HEK293 (cell line): ENCODE measurements around the gene TMEM120A.

Experiments
- CTCF ChIA-PET: fragments of 350-600 bp; formaldehyde crosslinking; extraction: SDS; loops from one replicate; lab custom pipeline; 2021; ENCODE audit warnings: antibody characterized with exemption; lab: Yijun Ruan, JAX
- POLR2A ChIA-PET: fragments of 300-600 bp; formaldehyde crosslinking; extraction: SDS; loops from one replicate; lab custom pipeline; 2020; ENCODE audit warnings: antibody characterized with exemption, inconsistent platforms; lab: Yijun Ruan, JAX
- H3K27ac ChIP-seq: fragments of 200-500 bp; sonication (Bioruptor generic); 2 replicates; pipeline ENCODE4 v1.5.1; 2014; ENCODE audit warnings: low read depth, low read length, control low read depth, inconsistent platforms; ENCODE audit errors: extremely low read depth
- H3K36me3 ChIP-seq, 2 experiments: fragments of 200-500 bp in 1 of 2; sonication (Bioruptor generic) in 1 of 2; 1 replicate in 1 of 2; 2 replicates in 1 of 2; pipeline ENCODE4 v1.5.1; 2014 to 2017; ENCODE audit warnings: inconsistent platforms in 2 of 2, low read length in 2 of 2; ENCODE audit not compliant: control insufficient read depth in 2 of 2, insufficient read depth in 1 of 2
- H3K4me1 ChIP-seq: fragments of 200-500 bp; sonication (Bioruptor generic); 2 replicates; pipeline ENCODE4 v1.5.1; 2014; ENCODE audit warnings: mild to moderate bottlenecking, low read length, inconsistent platforms; ENCODE audit not compliant: control insufficient read depth, insufficient read depth
- H3K4me3 ChIP-seq: 2 replicates; pipeline ENCODE4 v1.5.1; 2011; ENCODE audit warnings: low read depth, mild to moderate bottlenecking, control low read depth, low read length, moderate library complexity
- H3K9me3 ChIP-seq: fragments of 200-500 bp; sonication (Bioruptor generic); 2 replicates; pipeline ENCODE4 v1.5.1; 2014; ENCODE audit warnings: low read depth, low read length, inconsistent platforms; ENCODE audit not compliant: control insufficient read depth, insufficient read depth
- HOXD13 ChIP-seq: sonication (generic); formaldehyde crosslinking; IDR thresholded peaks from 2 replicates; pipeline ENCODE4 v1.8.0; 2022; ENCODE audit warnings: missing genetic modification reagents, borderline replicate concordance
- MZF1 ChIP-seq: fragments of 450-650 bp; formaldehyde crosslinking; IDR thresholded peaks from 2 replicates; pipeline ENCODE4 v1.5.1; 2017; ENCODE audit warnings: missing biosample characterization, missing genetic modification characterization, borderline replicate concordance
- RBAK ChIP-seq: fragments of 450-650 bp; formaldehyde crosslinking; IDR thresholded peaks from 2 replicates; pipeline ENCODE4 v1.5.1; 2016; ENCODE audit warnings: missing biosample characterization, missing genetic modification characterization
- SCRT2 ChIP-seq: fragments of 450-650 bp; formaldehyde crosslinking; IDR thresholded peaks from 2 replicates; pipeline ENCODE4 v1.5.1; 2016; ENCODE audit warnings: missing biosample characterization, missing genetic modification characterization
- YY1 ChIP-seq: fragments of 450-650 bp; formaldehyde crosslinking; IDR thresholded peaks from 2 replicates; pipeline ENCODE4 v1.5.1; 2018; ENCODE audit warnings: missing biosample characterization, missing genetic modification characterization
- ZBTB1 ChIP-seq: fragments of 450-650 bp; formaldehyde crosslinking; IDR thresholded peaks from 2 replicates; pipeline ENCODE4 v1.5.1; 2016; ENCODE audit warnings: missing biosample characterization, missing genetic modification characterization
- ZBTB20 ChIP-seq: fragments of 450-650 bp; formaldehyde crosslinking; IDR thresholded peaks from 2 replicates; pipeline ENCODE4 v1.5.1; 2016; ENCODE audit warnings: missing biosample characterization, missing genetic modification characterization
- ZNF302 ChIP-seq: fragments of 450-650 bp; formaldehyde crosslinking; IDR thresholded peaks from 2 replicates; pipeline ENCODE4 v1.5.1; 2016; ENCODE audit warnings: missing biosample characterization, missing genetic modification characterization, low read depth
- ZNF549 ChIP-seq: fragments of 450-650 bp; IDR thresholded peaks from 2 replicates; pipeline ENCODE4 v1.5.1; 2018; ENCODE audit warnings: missing biosample characterization, missing genetic modification characterization, mild to moderate bottlenecking, inconsistent platforms, moderate library complexity
- ZNF560 ChIP-seq: fragments of 450-650 bp; formaldehyde crosslinking; IDR thresholded peaks from 2 replicates; pipeline ENCODE4 v1.5.1; 2017; ENCODE audit warnings: missing biosample characterization, missing genetic modification characterization, borderline replicate concordance
- ZNF776 ChIP-seq: fragments of 450-650 bp; formaldehyde crosslinking; IDR thresholded peaks from 2 replicates; pipeline ENCODE4 v1.5.0; 2017; ENCODE audit warnings: missing biosample characterization, missing genetic modification characterization, borderline replicate concordance
- ZNF777 ChIP-seq: fragments of 450-650 bp; formaldehyde crosslinking; IDR thresholded peaks from 2 replicates; pipeline ENCODE4 v1.5.1; 2017; ENCODE audit warnings: missing biosample characterization, missing genetic modification characterization, borderline replicate concordance
- ZSCAN16 ChIP-seq: fragments of 450-650 bp; formaldehyde crosslinking; IDR thresholded peaks from 2 replicates; pipeline ENCODE4 v1.5.1; 2016; ENCODE audit warnings: missing biosample characterization, missing genetic modification characterization
- TF ChIP-seq, protein P1 (sequence below): fragments of 450-650 bp; formaldehyde crosslinking; IDR thresholded peaks from 2 replicates; pipeline ENCODE4 v1.5.1; 2016; ENCODE audit warnings: missing biosample characterization, missing genetic modification characterization
- TF ChIP-seq, protein P2 (sequence below): fragments of 450-650 bp; formaldehyde crosslinking; IDR thresholded peaks from 2 replicates; pipeline ENCODE4 v1.5.1; 2016; ENCODE audit warnings: missing biosample characterization, missing genetic modification characterization
- TF ChIP-seq, protein P3 (sequence below): fragments of 450-650 bp; formaldehyde crosslinking; IDR thresholded peaks from 2 replicates; pipeline ENCODE4 v1.5.1; 2016; ENCODE audit warnings: missing biosample characterization, missing genetic modification characterization
- TF ChIP-seq, protein P4 (sequence below): fragments of 450-650 bp; formaldehyde crosslinking; IDR thresholded peaks from 2 replicates; pipeline ENCODE4 v1.5.1; 2016; ENCODE audit warnings: missing biosample characterization, missing genetic modification characterization, borderline replicate concordance

The TMEM120A gene

DNA sequence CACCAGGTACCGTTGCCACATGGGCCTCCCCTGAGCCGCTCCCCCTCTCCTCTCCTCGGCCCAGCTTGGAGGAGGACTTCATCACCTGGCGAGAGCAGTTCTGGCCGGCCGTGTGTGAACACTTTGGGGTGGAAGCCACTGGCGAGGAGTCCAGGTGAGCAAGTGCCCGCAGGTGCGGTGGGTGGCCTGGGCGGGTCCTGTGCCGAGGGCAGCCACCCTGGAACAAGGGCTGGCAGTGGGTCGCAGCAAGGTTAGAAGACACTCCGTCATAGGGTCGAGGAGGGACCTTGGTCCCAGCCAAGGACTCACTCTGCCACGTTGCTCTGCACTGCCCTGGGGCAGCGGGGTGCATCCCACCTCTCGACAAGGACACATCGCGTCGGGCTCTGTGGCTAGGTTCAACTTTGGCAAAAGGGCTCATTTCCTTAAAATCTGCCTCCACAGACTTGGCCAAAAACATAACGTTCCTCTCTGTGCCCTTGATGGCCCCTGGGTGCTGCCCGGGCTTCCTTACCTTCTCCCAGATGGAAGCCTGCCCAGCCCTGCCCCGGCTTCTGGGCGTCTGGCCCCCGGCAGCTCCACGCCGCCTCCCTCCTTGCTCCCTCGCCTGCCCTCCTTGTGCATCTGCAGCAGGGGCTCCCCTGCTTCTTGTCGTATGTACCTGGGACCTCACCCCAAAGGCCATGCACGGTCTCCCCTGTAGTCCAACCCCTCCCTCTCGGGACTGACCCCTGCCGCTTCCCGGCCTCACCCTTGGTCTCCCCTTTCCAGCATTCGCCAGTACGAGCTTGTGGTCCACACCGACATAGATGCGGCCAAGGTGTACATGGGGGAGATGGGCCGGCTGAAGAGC is 12.7 kb downstream of the TMEM120A start:
- TF ChIP-seq HOXD13 (CRISPR knock-in tag) (no peak), SCRT2 (tag by site-specific recombination) (no peak), ZNF302 (tag by site-specific recombination) (no peak), ZNF560 (no peak), ZNF776 (no peak)
- TF ChIP-seq, protein P1, sequence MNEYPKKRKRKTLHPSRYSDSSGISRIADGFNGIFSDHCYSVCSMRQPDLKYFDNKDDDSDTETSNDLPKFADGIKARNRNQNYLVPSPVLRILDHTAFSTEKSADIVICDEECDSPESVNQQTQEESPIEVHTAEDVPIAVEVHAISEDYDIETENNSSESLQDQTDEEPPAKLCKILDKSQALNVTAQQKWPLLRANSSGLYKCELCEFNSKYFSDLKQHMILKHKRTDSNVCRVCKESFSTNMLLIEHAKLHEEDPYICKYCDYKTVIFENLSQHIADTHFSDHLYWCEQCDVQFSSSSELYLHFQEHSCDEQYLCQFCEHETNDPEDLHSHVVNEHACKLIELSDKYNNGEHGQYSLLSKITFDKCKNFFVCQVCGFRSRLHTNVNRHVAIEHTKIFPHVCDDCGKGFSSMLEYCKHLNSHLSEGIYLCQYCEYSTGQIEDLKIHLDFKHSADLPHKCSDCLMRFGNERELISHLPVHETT (tag by site-specific recombination) = no peak
- POLR2A ChIA-PET = interaction anchor here (0.5 kb wide), 1 partner anchor 470 kb away, joined by 3 read pairs; no protein-coding TSS in a partner anchor
- CTCF ChIA-PET = no interaction called here

DNA sequence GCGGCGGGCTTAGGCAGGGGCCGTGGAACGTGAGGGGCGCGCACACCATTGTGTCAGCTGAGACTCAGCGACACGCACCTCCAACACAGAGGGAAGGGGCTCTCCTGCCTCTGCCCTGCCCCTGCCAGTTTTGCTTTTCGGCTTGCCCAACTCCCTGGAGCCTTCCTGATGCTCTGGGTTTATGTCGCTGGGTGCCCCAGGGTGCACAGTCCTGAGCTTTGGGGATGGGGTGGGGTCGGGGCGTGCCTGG is 13.3 kb downstream of the TMEM120A start:
- H3K36me3 ChIP-seq = peaks cover 0 to 40% of the 10 kb centered on the region in 2 experiments; a peak in 2 of 3 replicates
- ChIA-PET POLR2A (no interaction called here), CTCF (no interaction called here)

More for the DNA sequence above, 12.7 kb downstream of the TMEM120A start:
- Histone ChIP-seq H3K4me3 (no peak overlapping the region), H3K9me3 (no peaks in the 10 kb centered on the region), H3K4me1 (no peaks in the 10 kb centered on the region), H3K36me3 (peaks cover 0 to 45% of the 10 kb centered on the region in 2 experiments; a peak in 2 of 3 replicates), H3K27ac (no peak overlapping the region)

DNA sequence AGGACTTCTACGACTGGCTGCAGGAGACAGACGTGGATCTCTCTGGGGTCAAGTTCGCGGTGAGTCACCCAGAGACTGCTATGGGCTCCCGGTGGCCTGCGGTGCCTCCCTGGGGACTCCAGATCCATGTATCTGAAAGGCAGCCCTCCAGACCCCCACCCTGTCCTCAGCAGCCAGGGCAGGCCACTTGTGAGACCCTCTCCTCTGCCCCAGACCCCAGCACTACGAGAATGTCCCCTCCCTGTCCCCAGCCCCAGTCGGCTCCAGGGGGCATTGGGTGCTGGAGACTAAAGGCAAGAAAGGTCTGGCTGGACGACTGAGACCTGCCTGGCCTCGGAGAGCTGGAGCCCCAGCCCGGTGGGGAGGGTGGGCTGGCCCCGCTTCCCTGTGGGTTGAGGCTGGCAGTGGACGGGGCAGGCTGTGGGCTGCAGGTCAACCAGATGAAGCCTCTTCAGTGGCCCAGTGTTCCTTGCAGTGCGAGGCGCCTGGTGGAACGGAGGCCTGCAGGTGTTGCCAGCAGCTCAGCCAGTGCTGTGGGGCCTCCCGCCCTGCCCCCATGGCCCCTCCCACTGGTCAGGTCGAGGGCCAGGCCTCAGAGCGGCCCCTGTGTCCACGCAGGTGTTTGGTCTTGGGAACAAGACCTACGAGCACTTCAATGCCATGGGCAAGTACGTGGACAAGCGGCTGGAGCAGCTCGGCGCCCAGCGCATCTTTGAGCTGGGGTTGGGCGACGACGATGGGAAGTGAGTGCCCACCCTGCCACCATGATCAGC is 13.8 kb downstream of the TMEM120A start:
- H3K4me3 ChIP-seq = no peak overlapping the region
- H3K4me1 ChIP-seq = no peaks in the 10 kb centered on the region
- H3K27ac ChIP-seq = no peak overlapping the region
- POLR2A ChIA-PET = no interaction called here
- CTCF ChIA-PET = no interaction called here
- H3K36me3 ChIP-seq = peaks cover 0 to 35% of the 10 kb centered on the region in 2 experiments; a peak in 2 of 3 replicates
- H3K9me3 ChIP-seq = no peaks in the 10 kb centered on the region
- TF ChIP-seq ZNF549 = no peak
- TF ChIP-seq, protein P2, sequence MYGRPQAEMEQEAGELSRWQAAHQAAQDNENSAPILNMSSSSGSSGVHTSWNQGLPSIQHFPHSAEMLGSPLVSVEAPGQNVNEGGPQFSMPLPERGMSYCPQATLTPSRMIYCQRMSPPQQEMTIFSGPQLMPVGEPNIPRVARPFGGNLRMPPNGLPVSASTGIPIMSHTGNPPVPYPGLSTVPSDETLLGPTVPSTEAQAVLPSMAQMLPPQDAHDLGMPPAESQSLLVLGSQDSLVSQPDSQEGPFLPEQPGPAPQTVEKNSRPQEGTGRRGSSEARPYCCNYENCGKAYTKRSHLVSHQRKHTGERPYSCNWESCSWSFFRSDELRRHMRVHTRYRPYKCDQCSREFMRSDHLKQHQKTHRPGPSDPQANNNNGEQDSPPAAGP (tag by site-specific recombination) = no peak
- no peak for TF ChIP-seq ZBTB20
- TF ChIP-seq YY1 (tag by site-specific recombination) = no peak
- no peak for TF ChIP-seq RBAK (tag by site-specific recombination)
- TF ChIP-seq, protein P3, sequence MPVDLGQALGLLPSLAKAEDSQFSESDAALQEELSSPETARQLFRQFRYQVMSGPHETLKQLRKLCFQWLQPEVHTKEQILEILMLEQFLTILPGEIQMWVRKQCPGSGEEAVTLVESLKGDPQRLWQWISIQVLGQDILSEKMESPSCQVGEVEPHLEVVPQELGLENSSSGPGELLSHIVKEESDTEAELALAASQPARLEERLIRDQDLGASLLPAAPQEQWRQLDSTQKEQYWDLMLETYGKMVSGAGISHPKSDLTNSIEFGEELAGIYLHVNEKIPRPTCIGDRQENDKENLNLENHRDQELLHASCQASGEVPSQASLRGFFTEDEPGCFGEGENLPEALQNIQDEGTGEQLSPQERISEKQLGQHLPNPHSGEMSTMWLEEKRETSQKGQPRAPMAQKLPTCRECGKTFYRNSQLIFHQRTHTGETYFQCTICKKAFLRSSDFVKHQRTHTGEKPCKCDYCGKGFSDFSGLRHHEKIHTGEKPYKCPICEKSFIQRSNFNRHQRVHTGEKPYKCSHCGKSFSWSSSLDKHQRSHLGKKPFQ (tag by site-specific recombination) = no peak
- no peak for TF ChIP-seq ZBTB1 (tag by site-specific recombination)
- TF ChIP-seq, protein P4, sequence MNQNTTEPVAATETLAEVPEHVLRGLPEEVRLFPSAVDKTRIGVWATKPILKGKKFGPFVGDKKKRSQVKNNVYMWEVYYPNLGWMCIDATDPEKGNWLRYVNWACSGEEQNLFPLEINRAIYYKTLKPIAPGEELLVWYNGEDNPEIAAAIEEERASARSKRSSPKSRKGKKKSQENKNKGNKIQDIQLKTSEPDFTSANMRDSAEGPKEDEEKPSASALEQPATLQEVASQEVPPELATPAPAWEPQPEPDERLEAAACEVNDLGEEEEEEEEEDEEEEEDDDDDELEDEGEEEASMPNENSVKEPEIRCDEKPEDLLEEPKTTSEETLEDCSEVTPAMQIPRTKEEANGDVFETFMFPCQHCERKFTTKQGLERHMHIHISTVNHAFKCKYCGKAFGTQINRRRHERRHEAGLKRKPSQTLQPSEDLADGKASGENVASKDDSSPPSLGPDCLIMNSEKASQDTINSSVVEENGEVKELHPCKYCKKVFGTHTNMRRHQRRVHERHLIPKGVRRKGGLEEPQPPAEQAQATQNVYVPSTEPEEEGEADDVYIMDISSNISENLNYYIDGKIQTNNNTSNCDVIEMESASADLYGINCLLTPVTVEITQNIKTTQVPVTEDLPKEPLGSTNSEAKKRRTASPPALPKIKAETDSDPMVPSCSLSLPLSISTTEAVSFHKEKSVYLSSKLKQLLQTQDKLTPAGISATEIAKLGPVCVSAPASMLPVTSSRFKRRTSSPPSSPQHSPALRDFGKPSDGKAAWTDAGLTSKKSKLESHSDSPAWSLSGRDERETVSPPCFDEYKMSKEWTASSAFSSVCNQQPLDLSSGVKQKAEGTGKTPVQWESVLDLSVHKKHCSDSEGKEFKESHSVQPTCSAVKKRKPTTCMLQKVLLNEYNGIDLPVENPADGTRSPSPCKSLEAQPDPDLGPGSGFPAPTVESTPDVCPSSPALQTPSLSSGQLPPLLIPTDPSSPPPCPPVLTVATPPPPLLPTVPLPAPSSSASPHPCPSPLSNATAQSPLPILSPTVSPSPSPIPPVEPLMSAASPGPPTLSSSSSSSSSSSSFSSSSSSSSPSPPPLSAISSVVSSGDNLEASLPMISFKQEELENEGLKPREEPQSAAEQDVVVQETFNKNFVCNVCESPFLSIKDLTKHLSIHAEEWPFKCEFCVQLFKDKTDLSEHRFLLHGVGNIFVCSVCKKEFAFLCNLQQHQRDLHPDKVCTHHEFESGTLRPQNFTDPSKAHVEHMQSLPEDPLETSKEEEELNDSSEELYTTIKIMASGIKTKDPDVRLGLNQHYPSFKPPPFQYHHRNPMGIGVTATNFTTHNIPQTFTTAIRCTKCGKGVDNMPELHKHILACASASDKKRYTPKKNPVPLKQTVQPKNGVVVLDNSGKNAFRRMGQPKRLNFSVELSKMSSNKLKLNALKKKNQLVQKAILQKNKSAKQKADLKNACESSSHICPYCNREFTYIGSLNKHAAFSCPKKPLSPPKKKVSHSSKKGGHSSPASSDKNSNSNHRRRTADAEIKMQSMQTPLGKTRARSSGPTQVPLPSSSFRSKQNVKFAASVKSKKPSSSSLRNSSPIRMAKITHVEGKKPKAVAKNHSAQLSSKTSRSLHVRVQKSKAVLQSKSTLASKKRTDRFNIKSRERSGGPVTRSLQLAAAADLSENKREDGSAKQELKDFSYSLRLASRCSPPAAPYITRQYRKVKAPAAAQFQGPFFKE (tag by site-specific recombination) = no peak
- TF ChIP-seq SCRT2 (tag by site-specific recombination) = no peak
- no peak for TF ChIP-seq MZF1 (tag by site-specific recombination)
- TF ChIP-seq ZSCAN16 (tag by site-specific recombination) = no peak

More for the DNA sequence above, 13.3 kb downstream of the TMEM120A start:
- H3K4me3 ChIP-seq = no peak overlapping the region
- TF ChIP-seq, protein P1 (tag by site-specific recombination) = no peak
- no peak for TF ChIP-seq ZNF777 (tag by site-specific recombination)
- TF ChIP-seq, all 188 proteins: peak for 0
- H3K27ac ChIP-seq = no peak overlapping the region
- H3K9me3 ChIP-seq = no peaks in the 10 kb centered on the region
- H3K4me1 ChIP-seq = no peaks in the 10 kb centered on the region
